GM18526 (cell line): ENCODE results near the gene PRMT5.

Experiments used
- POLR2A ChIP-seq: IDR thresholded peaks from 3 replicates; pipeline ENCODE4 v1.6.1; 2011; ENCODE audit not compliant: insufficient read length; ENCODE audit errors: extremely low read depth

The PRMT5 gene

DNA sequence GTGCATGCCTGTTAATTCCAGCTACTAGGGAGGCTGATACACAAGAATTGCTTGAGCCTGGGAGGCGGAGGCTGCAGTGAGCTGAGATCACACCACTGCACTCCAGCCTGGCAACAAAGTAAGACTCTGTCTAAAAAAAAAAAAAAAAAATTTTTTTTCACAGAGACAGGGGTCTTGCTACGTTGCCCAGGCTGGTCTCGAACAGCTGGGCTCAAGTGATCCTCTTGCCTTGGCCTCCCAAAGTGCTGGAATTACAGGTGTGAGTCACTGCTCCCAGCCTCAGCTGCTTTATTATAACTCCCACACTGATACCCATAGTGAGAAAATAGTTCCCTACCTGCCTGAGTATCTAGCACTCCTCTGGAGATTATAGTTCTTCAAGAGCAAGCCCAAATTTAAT, 16.5 kb upstream of the PRMT5 start:
- no peak for TF ChIP-seq POLR2A

DNA sequence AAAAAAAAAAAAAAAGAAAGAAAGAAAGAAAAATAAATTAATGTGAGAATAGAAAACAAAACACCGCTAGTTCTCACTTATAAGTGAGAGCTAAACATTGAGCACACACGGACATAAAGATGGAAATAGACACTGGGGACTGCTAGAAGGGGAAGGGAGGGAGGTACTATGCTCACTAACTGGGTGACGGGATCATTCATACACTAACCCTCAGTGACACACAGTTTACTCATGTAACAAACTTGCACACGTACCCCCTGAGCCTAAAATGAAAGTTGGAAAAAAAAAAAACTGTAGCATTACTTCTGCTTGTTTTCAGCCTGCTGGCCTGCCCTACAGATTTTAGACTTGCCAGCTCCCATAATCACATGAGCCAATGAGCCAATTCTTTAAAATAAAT, 10.5 kb upstream of the PRMT5 start:
- no peak for TF ChIP-seq POLR2A

DNA sequence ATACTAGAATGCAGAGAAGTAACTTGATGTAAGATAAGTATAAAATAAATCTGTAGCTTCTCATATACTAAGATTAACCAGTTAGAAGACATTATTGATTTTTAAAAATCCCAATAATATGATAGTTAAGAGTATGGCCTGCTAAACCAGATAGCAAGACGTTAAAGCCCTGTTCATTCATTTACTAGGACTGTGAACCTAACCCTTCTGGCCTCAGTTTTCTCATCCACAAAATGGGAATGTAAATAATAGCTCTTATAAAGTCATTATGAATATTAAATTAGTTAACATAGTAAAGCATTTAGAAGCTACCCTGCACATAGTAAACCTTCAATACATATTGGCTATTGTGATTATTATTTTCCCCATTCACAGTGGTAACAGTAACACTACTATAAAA, 6.0 kb upstream of the PRMT5 start:
- TF ChIP-seq POLR2A = no peak

DNA sequence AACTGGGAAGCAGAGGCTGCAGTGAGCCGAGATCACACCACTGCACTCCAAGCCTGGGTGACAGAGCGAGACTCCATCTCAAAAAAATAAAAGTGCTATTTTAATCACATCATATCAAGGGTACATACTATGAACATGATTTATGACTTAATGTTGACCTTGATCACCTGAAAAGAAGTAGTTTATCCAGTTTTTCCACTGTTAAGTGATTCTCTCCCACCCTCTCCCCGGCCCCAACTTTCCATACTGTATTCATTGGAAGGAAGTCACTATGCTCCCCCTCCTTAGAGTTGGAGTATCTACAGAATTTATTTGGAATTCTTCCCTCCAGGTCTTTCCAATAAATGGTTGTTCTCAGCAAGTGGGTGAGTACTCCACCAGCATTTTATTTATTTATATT, 3.0 kb upstream of the PRMT5 start:
- TF ChIP-seq POLR2A = no peak

DNA sequence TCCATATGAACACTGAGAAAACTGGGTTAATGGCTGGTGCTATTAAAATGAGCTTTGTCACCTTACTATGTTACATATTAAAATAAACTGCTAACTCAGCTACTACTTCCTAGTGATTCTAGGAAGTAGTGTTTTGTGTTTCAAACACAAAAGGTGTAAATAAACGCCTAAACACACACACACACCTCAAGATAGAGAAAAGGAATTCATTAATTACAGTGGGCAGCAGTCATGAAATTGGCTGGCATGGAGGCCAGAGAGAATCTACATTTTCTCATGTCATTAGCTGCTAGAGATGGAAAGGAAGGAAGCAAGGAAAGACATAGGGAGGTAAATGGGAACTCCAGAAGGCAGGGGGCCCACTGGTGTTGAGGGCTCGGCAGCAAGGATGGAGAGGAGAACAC, 787 bp upstream of the PRMT5 start:
- no peak for TF ChIP-seq POLR2A

DNA sequence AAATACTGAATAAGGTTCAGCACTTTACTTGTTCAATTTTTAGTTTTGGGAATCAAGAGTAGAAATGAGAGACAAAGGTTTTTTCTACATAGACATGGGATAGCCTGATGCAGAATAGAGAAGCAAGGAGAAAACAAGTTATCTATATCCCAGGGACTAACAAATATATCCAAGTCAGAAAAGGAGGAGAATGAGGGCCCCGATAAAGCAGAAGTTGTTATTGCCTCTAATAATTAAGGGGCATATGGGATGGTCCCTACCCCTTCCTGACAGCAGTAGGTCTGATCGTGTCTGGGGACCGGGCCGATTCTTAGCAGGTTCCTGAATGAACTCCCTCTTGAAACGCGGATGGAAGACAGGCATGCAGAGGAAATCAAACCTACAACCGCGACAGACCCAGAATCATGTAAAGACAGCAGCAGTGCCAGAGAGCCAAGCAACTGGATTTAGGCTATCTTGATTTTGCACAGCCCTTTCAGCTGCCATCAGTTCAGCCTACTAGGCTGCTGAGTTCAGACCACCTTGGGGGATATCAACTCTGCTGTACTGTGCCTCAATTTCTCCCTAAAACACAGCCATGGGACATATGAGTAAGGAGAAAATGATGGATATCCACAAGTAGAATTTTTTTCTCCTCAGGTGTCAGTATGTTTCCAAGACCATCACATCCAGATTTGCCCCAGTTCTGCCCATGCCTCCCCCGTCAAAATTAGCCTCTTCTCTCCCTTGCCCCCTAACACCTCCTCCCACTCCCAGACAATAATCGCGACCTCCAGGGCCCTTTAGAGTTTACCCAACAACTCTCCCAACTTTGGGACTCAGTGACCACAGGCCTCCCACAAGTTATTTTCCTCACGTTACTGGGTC, 706 bp downstream of the PRMT5 start:
- TF ChIP-seq POLR2A = no peak

DNA sequence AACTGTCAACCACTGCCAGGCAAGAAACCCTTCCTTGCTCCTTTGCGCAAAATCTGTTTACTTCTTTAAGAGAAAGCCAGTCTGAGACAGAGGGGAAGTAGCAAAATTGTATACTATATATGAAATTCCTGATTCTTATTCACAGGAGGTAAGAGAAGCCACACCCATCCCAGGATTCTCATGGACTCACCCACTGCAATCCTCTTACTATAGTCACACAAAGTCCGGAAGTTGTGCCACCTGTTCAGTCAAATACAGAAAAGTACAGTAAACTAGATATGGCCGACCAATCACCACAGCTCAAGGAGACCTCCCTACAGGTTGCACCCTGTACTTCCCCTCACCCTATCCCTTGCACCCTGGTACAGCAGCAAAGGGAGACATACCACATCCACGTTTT, 2.9 kb downstream of the PRMT5 start:
- TF ChIP-seq POLR2A = no peak

DNA sequence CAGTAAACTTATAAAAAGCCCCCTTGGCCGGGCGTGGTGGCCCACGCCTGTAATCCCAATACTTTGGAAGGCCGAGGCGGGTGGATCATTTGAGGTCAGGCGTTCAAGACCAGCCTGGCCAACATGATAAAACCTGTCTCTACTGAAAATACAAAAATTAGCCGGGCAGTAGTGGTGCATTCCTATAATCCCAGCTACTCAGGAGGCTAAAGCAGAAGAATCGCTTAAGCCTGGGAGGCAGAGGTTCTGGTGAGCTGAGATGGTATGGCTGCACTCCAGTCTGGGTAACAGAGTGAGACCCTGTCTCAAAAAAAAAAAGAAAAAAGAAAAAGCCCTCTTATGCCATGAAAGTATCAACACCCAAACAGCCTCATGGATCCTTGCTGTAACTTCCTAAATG, 3.7 kb downstream of the PRMT5 start:
- no peak for TF ChIP-seq POLR2A

DNA sequence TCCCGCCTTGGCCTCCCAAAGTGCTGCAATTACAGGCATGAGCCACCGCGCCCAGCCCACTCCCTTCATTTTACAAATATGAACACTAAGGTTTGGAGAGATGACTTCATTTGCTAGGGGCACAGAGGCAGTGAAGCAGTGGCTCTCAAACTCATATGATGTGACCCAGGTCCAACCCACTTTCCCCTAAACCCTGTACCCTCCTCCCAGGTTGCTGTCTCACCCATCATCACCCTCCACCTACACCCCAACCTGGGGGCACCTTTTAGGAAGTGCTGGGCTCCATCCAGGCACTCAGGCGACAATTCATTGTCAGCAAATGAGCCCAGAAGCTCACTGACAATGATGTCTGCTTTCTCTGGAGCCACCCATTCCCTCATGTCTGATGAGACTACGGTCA, 5.4 kb downstream of the PRMT5 start:
- no peak for TF ChIP-seq POLR2A

DNA sequence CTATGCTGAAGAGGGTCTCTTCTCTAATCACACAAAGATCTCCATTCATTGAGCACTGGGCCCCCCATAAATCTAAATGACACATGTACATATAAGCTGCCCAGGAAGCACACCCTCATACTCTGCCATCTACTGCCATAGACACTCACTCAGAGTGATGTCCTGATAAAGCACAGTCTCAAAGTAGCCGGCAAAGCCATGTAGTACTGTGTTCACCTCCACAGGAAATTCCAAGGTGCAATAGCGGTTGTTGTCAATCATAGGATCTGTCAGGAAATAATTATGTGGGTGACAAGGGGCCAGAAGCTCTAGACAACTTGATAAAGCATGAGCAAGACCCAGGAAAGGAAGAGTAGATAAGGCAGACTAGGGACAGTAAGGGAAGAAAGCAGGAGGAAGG, 6.9 kb downstream of the PRMT5 start:
- TF ChIP-seq POLR2A = no peak

DNA sequence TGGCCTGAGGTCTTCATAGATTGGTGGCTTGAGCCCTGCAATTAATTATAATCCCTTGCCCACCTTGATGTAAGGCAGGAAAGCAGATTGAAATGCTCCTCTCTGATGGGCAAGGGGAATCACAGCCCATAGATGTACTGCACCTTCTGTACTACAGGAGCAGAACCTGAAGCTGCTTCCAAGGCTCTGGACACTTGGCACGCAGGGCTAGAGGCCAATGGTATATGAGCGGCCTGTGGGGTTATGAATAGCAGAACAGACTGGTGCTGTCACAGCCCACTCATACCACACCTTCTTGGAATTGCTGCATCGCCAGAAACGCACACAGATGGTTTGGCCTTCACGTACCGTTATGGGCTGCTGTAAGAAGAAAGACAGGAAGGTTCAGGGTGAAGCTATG, 8.5 kb downstream of the PRMT5 start:
- no peak for TF ChIP-seq POLR2A

DNA sequence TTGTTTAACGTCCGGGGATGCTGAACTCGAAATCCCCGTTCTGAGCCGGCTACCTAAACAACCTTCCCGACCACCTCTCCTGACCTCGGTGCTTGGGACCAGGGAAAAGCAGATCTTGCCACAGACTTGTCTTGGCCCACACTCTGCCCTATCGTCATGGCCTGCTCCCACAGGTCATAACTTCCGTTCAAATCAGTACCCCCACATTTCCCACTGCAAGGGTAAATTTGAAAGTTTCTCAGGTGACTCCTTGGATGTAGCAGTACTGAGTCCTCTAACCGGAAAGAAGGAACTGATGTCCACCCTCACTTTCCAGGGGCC, 9.6 kb downstream of the PRMT5 start:
- TF ChIP-seq POLR2A = no peak

DNA sequence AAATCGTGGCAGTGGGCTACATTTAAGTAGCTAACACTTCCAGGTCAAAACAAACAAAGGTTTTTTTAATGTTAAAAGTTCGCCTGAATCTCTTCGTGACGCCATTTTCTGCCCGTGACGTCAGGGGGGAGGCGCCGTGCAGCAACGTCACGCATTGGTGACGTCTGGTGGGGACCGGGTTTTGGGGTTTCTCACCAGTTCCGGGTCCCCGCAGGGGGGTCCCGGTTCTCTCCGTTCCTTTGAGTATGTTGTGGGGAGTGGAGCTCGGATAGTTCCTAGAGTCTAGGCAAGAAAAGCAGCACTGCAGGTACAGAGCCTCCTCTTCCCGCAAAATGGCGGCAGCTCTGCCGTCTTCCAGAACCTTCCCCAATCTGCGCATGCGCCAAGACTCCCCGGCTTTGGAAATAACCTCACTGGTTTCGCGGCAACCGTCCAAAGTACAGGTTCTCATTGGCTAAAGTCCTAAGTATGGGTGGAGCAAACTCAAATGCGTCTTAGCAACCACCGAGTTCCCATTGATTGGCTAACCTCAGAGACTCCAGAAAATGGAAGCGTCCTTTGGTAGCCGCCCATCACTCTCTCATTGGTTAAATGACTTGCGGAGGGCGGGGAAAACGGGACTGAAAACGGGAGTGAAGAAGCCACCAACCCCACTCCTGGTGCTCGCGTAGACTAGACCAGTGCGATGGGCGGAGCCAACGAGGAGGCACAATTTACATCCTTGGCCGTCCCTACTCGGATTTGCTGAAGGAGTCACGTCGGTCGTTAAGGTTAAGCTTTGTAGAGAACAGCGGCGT, 10.2 kb downstream of the PRMT5 start, which contains the start of gene RBM23:
RBM23 (minus strand) TSS at position 346 of the 797 bp plus-strand sequence.
- peak; percentile 59 for TF ChIP-seq POLR2A

DNA sequence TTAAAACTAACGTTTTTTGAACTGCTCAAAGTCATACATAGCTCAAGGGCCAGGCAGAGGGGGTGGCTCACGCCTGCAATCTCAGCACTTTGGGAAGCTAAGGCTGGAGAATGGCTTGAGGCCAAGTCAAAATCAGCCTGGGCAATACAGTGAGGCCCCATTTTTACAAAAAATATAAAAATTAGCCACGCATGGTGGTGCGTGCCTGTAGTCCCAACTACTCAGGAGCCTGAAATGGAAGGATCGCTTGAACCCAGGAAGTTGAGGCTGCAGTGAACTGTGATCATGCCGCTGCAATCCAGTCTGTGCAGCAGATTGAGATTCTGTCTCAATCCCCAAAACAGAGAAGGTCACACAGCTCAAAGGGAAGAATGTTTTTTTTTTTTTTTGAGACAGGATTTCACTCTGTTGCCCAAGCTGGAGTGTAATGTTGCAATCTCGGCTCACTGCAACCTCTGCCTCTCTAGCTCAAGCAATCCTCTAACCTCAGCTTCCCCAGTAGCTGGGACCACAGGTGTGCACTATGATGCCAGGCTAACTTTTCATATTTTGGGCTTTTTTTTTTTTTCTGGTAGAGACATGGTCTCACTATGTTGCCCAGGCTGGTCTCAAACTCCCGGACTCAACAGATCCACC, 13.2 kb downstream of the PRMT5 start:
- no peak for TF ChIP-seq POLR2A

DNA sequence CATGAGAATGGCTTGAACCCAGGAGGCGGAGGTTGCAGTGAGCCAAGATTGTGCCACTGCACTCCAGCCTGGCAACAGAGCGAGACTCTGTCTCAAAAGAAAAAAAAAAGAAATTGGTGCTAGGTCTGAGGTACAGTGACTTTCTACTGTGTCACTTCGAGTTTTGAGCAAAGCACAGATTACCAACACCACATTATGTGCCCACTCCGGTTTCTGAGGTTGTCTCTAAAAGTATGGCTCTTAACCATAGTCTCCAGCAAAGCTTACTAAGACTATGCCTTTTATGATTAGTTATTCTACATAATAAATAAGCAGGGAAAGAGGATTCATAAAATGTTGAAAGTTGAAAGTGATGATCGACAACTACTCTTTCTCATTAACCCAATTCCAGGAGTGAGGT, 18.3 kb downstream of the PRMT5 start:
- no peak for TF ChIP-seq POLR2A

DNA sequence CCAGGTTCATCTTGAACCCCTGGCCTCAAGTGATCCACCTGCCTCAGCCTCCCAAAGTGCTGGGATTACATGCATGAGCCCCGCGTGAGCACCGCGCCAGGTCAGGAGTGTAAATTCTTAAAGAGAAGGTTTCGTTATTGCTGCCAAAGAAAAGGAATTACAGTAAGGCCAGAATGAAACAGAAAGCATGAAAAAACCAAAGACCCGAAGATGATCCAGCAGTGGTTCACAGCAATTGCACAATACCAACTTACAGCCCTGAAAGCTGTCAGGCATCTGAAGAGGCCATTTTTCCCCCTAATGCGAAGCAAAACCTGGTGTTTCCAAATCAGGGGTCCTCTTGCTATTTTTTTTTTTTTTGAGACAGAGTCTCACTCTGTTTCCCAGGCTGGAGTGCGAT, 20.6 kb downstream of the PRMT5 start:
- TF ChIP-seq POLR2A = no peak
